ENCODE results near the gene SYT2.

SYT2 gene

GRCh38 chr1:202703191-202703590 lies 7.1 kb downstream of the SYT2 start:
- no peak for DNase-seq

GRCh38 chr1:202702088-202702487 lies 8.2 kb downstream of the SYT2 start:
- DNase-seq = no peak

GRCh38 chr1:202701200-202701599 lies 9.1 kb downstream of the SYT2 start:
- DNase-seq = no peak

- DNase-seq = no peak
Observed at GRCh38 chr1:202700061-202700460, 10.2 kb downstream of the SYT2 start.

GRCh38 chr1:202698276-202698675 lies 12.0 kb downstream of the SYT2 start:
- no peak for DNase-seq

GRCh38 chr1:202697038-202697437 lies 13.2 kb downstream of the SYT2 start:
- DNase-seq = peak; percentile 39

- DNase-seq = no peak
Observed at GRCh38 chr1:202694314-202694713, 15.9 kb downstream of the SYT2 start.

- no peak for DNase-seq
Observed at GRCh38 chr1:202692959-202693555, 17.2 kb downstream of the SYT2 start.

GRCh38 chr1:202691816-202692215 lies 18.4 kb downstream of the SYT2 start:
- DNase-seq = peak; percentile 39

GRCh38 chr1:202689493-202690342 lies 20.5 kb downstream of the SYT2 start:
- DNase-seq = no peak

GRCh38 chr1:202689082-202689481 lies 21.2 kb downstream of the SYT2 start:
- DNase-seq = no peak

GRCh38 chr1:202688401-202688800 lies 21.9 kb downstream of the SYT2 start:
- no peak for DNase-seq

GRCh38 chr1:202687798-202688197 lies 22.5 kb downstream of the SYT2 start:
- DNase-seq = no peak

GRCh38 chr1:202687370-202687769 lies 22.9 kb downstream of the SYT2 start:
- DNase-seq = no peak

- DNase-seq = no peak
Observed at GRCh38 chr1:202685641-202686040, 24.6 kb downstream of the SYT2 start.

- no peak for DNase-seq
Observed at GRCh38 chr1:202684716-202685115, 25.5 kb downstream of the SYT2 start.

GRCh38 chr1:202683029-202683428 lies 27.2 kb downstream of the SYT2 start:
- no peak for DNase-seq

GRCh38 chr1:202682477-202682876 lies 27.8 kb downstream of the SYT2 start:
- no peak for DNase-seq

GRCh38 chr1:202681736-202682420 lies 28.4 kb downstream of the SYT2 start:
- no peak for DNase-seq

GRCh38 chr1:202680586-202681352 lies 29.5 kb downstream of the SYT2 start:
- DNase-seq = no peak

- no peak for DNase-seq
Observed at GRCh38 chr1:202679406-202680177, 30.7 kb downstream of the SYT2 start.

GRCh38 chr1:202677433-202677832 lies 32.8 kb downstream of the SYT2 start:
- DNase-seq = no peak

Measured in NCI-H2171 (cell line).